WTC11 (cell line): ENCODE measurements around the gene LINC00305. TPM values are rescaled to one million over a fixed set of nuclear protein-coding genes. Genes with fewer than 3 reads are reported as not detected.

Experiments used
- ATAC-seq: fragments of 200-7000 bp; cut with Tn5 transposase; 2 replicates; pipeline ENCODE4 v1.10.0; 2021; ENCODE audit warnings: mild to moderate bottlenecking, moderate library complexity
- CTCF ChIA-PET: fragments of 300-600 bp; sonication (Branson Sonifier 250); formaldehyde crosslinking; loops from one replicate; lab custom pipeline; 2021; ENCODE audit warnings: antibody characterized with exemption; lab: Charles Lee
- POLR2A ChIA-PET: fragments of 350-600 bp; sonication (Branson Sonifier 250); formaldehyde crosslinking; loops from one replicate; lab custom pipeline; 2021; ENCODE audit warnings: antibody characterized with exemption; lab: Charles Lee
- DNase-seq: peaks from one replicate; pipeline ENCODE4 v3.0.0; 2021; ENCODE audit warnings: low spot score
- H3K27ac Mint-ChIP-seq: 2 replicates; pipeline ENCODE4 v1.8.0; 2021; ENCODE audit warnings: mixed read lengths
- H3K27me3 Mint-ChIP-seq: 2 replicates; pipeline ENCODE4 v1.8.0; 2021; ENCODE audit warnings: low read depth, mild to moderate bottlenecking, moderate library complexity, mixed read lengths
- H3K36me3 Mint-ChIP-seq: 2 replicates; pipeline ENCODE4 v1.8.0; 2021; ENCODE audit warnings: mixed read lengths
- H3K4me1 Mint-ChIP-seq: 2 replicates; pipeline ENCODE4 v1.8.0; 2022; ENCODE audit warnings: mixed read lengths
- H3K4me3 Mint-ChIP-seq: 2 replicates; pipeline ENCODE4 v1.8.0; 2021; ENCODE audit warnings: mild to moderate bottlenecking, moderate library complexity, mixed read lengths
- H3K9me3 Mint-ChIP-seq: 2 replicates; pipeline ENCODE4 v1.8.0; 2021; ENCODE audit warnings: mixed read lengths
- ARID4B ChIP-seq: sonication (generic); formaldehyde crosslinking; IDR thresholded peaks from 2 replicates; pipeline ENCODE4 v1.8.0; 2023; ENCODE audit warnings: missing genetic modification reagents, mild to moderate bottlenecking, borderline replicate concordance
- CBFB ChIP-seq: sonication (generic); formaldehyde crosslinking; IDR thresholded peaks from 2 replicates; pipeline ENCODE4 v1.8.1; 2022; ENCODE audit warnings: mild to moderate bottlenecking, low read depth, missing genetic modification reagents
- E2F1 ChIP-seq: sonication (generic); formaldehyde crosslinking; IDR thresholded peaks from 2 replicates; pipeline ENCODE4 v1.8.0; 2022; ENCODE audit warnings: mild to moderate bottlenecking, missing genetic modification reagents
- EMX1 ChIP-seq: fragments of 250-450 bp; sonication (Bioruptor Pico); IDR thresholded peaks from 2 replicates; pipeline ENCODE4 v1.8.0; 2021; ENCODE audit warnings: mild to moderate bottlenecking
- FOXP1 ChIP-seq: sonication (generic); formaldehyde crosslinking; IDR thresholded peaks from 2 replicates; pipeline ENCODE4 v1.8.0; 2022; ENCODE audit warnings: missing genetic modification reagents, mild to moderate bottlenecking, moderate library complexity, borderline replicate concordance
- MLX ChIP-seq: sonication (generic); formaldehyde crosslinking; IDR thresholded peaks from 2 replicates; pipeline ENCODE4 v1.8.1; 2023; ENCODE audit warnings: mild to moderate bottlenecking, missing genetic modification reagents, moderate library complexity
- NFE2L1 ChIP-seq: sonication (generic); formaldehyde crosslinking; IDR thresholded peaks from 2 replicates; pipeline ENCODE4 v1.8.1; 2023; ENCODE audit warnings: missing genetic modification reagents
- NR1H2 ChIP-seq: sonication (generic); formaldehyde crosslinking; IDR thresholded peaks from 2 replicates; pipeline ENCODE4 v1.9.0; 2021; ENCODE audit warnings: mild to moderate bottlenecking, moderate library complexity, missing genetic modification reagents
- NR2C2 ChIP-seq: sonication (generic); formaldehyde crosslinking; IDR thresholded peaks from 2 replicates; pipeline ENCODE4 v1.8.0; 2022; ENCODE audit warnings: mild to moderate bottlenecking, missing genetic modification reagents
- SMAD3 ChIP-seq: sonication (generic); formaldehyde crosslinking; IDR thresholded peaks from 2 replicates; pipeline ENCODE4 v1.8.0; 2022; ENCODE audit warnings: missing genetic modification reagents, mild to moderate bottlenecking, borderline replicate concordance
- TEAD1 ChIP-seq: sonication (generic); formaldehyde crosslinking; IDR thresholded peaks from 2 replicates; pipeline ENCODE4 v1.8.0; 2022; ENCODE audit warnings: mild to moderate bottlenecking, missing genetic modification reagents
- TEAD4 ChIP-seq: sonication (generic); formaldehyde crosslinking; IDR thresholded peaks from 2 replicates; pipeline ENCODE4 v1.8.0; 2022; ENCODE audit warnings: mild to moderate bottlenecking, missing genetic modification reagents
- USF2 ChIP-seq: sonication (generic); formaldehyde crosslinking; IDR thresholded peaks from 2 replicates; pipeline ENCODE4 v1.8.1; 2023; ENCODE audit warnings: mild to moderate bottlenecking, missing genetic modification reagents, moderate library complexity
- ZBTB21 ChIP-seq: sonication (generic); formaldehyde crosslinking; IDR thresholded peaks from 2 replicates; pipeline ENCODE4 v1.8.1; 2023; ENCODE audit warnings: mild to moderate bottlenecking, missing genetic modification reagents, borderline replicate concordance
- ZBTB43 ChIP-seq: sonication (generic); formaldehyde crosslinking; IDR thresholded peaks from 2 replicates; pipeline ENCODE4 v1.8.1; 2023; ENCODE audit warnings: mild to moderate bottlenecking, missing genetic modification reagents
- ZNF232 ChIP-seq: sonication (generic); formaldehyde crosslinking; IDR thresholded peaks from 2 replicates; pipeline ENCODE4 v1.8.0; 2022; ENCODE audit warnings: mild to moderate bottlenecking, missing genetic modification reagents
- ZNF263 ChIP-seq: sonication (generic); formaldehyde crosslinking; IDR thresholded peaks from 2 replicates; pipeline ENCODE4 v1.8.1; 2022; ENCODE audit warnings: low read depth, mild to moderate bottlenecking, moderate library complexity, missing genetic modification reagents
- ZNF425 ChIP-seq: fragments of 250-450 bp; sonication (Bioruptor Pico); conservative IDR thresholded peaks from 2 replicates; pipeline ENCODE4 v1.9.0; 2021; ENCODE audit warnings: mild to moderate bottlenecking
- total RNA-seq: library from RNA; stranded (reverse); gene quantifications from 3 replicates; pipeline ENCODE4 v1.2.3, GENCODE V29; 2021

LINC00305 gene
- total RNA-seq, 1 experiment from 2014 or later: not detected

GRCh38 chr18:64134044-64134747 lies 14.7 kb downstream of the LINC00305 start (continued):
- TF ChIP-seq ZNF425 (no peak), TEAD1 (CRISPR knock-in tag) (no peak), TEAD4 (no peak), ZNF232 (CRISPR knock-in tag) (no peak), ZNF263 (CRISPR knock-in tag) (no peak), USF2 (no peak), ZBTB21 (no peak), ARID4B (CRISPR knock-in tag) (no peak), ZBTB43 (CRISPR knock-in tag) (no peak), MLX (no peak), NR2C2 (no peak), CBFB (no peak)

- Mint-ChIP-seq H3K36me3 (no peaks in the 10 kb centered on the region), H3K4me1 (peaks cover 49% of the 10 kb centered on the region), H3K27me3 (no peaks in the 10 kb centered on the region), H3K9me3 (0 out of 2 replicates have a peak, but pooled peaks cover 5% of the 10 kb centered on the region), H3K27ac (no peak overlapping the region; the same call in 1 of the 2 replicates), H3K4me3 (peak overlapping the region; percentile 1; the same call in 1 of the 2 replicates)
- CTCF ChIA-PET: no interaction called here
- POLR2A ChIA-PET: no interaction called here
- ATAC-seq: no peak
- no peak for DNase-seq
- no peak for TF ChIP-seq NFE2L1
- no peak for TF ChIP-seq SMAD3 (CRISPR knock-in tag)
- no peak for TF ChIP-seq FOXP1 (CRISPR knock-in tag)
- TF ChIP-seq EMX1 (CRISPR knock-in tag): no peak
- TF ChIP-seq ARID4B (CRISPR knock-in tag): no peak
- no peak for TF ChIP-seq E2F1
- TF ChIP-seq TEAD1 (CRISPR knock-in tag): no peak
- no peak for TF ChIP-seq NR1H2 (CRISPR knock-in tag)
Measured at GRCh38 chr18:64132871-64133270, 16.0 kb downstream of the LINC00305 start.
